Psoas muscle (tissue), 8 donors: ENCODE measurements around the gene DUSP10. TPM values are rescaled to one million over a fixed set of nuclear protein-coding genes. Genes with fewer than 3 reads are reported as not detected.

Experiments
- ATAC-seq, 4 donors: fragments of 200-7000 bp; cut with Tn5 transposase; one replicate each; pipeline ENCODE4 v1.9.1; 2020; ENCODE audit warnings: moderate library complexity in 3 of 4, mild to moderate bottlenecking in 2 of 4
- DNase-seq, 2 donors: peaks; one replicate each; pipeline ENCODE4 v3.0.0-alpha.2; 2020
- H3K27ac ChIP-seq: fragments of 200-600 bp; one replicate; pipeline ENCODE4 v1.8.0; 2022
- H3K27me3 ChIP-seq, 3 donors: fragments of 200-600 bp in 1 of 3; one replicate each; pipeline versions ENCODE4 v1.6.1 to v1.8.0; 2013 to 2022; ENCODE audit warnings: low read length in 2 of 3, mild to moderate bottlenecking in 2 of 3, moderate library complexity in 1 of 3; ENCODE audit not compliant: insufficient read depth in 3 of 3
- H3K36me3 ChIP-seq, 2 donors: fragments of 200-600 bp in 1 of 2; one replicate each; pipeline versions ENCODE4 v1.6.1 to v1.8.0; 2013 to 2022; ENCODE audit warnings: low read depth in 1 of 2, mild to moderate bottlenecking in 1 of 2, moderate library complexity in 1 of 2; ENCODE audit not compliant: insufficient read depth in 1 of 2
- H3K4me1 ChIP-seq: fragments of 200-600 bp; one replicate; pipeline ENCODE4 v1.8.0; 2022
- H3K4me3 ChIP-seq: fragments of 200-600 bp; one replicate; pipeline ENCODE4 v1.8.0; 2022; ENCODE audit warnings: mild to moderate bottlenecking
- H3K9me3 ChIP-seq: fragments of 200-600 bp; one replicate; pipeline ENCODE4 v1.8.0; 2022
- CTCF ChIP-seq: fragments of 200-600 bp; IDR thresholded peaks from one replicate; pipeline ENCODE4 v1.8.0; 2022; ENCODE audit warnings: antibody characterized with exemption
- WGBS, 3 donors: extraction: QIAGEN DNeasy Blood & Tissue Kit; methylation state at CpG; one replicate each; pipeline versions ENCODE4 v1.1.6 to v1.1.7; 2013; 5-methylcytosine and 5-hydroxymethylcytosine counted together
- intact Hi-C, 2 donors: fragments of 100-400 bp; cut with DNase I; formaldehyde crosslinking; loops; one replicate each; pipeline versions ENCODE4 v1.11.0 to v1.14.2; 2022
- polyA plus RNA-seq, 3 donors: library from polyadenylated mRNA; stranded (reverse); fragments of 200-250 nt; gene quantifications; one replicate each; pipeline ENCODE4 v1.2.3, GENCODE V29; 2013
- total RNA-seq, 4 donors: library from RNA; stranded (reverse); fragmentation: NEBNext Ultra II Directional in 2 of 4; extraction: Animal tissue kit (Norgen Biotek cat#: 25700) in 2 of 4; gene quantifications; one replicate each; pipeline versions ENCODE4 v1.2.1 to v1.2.4, GENCODE V29; 2021 to 2023
- donor health status: healthy with polysubstance abuse.
- donor health status: DM: no; HTN: no; CAD: no; lungs with moderate emphysema.
- donor health status: Bipolar disorder and iron deficiency.
- donor health status: healthy.
- donor health status: DM: yes; HTN: yes; CAD: no.
- donor health status: DM: no; HTN: no; CAD: no.
- donor health status: DM: no; HTN: no; CAD: no.
- donor health status: DM: yes; HTN: yes; CAD: no.

DUSP10 gene
- total and polyA plus RNA-seq, 7 donors: 4.7 to 15.5 (median 5.9) TPM

DNA sequence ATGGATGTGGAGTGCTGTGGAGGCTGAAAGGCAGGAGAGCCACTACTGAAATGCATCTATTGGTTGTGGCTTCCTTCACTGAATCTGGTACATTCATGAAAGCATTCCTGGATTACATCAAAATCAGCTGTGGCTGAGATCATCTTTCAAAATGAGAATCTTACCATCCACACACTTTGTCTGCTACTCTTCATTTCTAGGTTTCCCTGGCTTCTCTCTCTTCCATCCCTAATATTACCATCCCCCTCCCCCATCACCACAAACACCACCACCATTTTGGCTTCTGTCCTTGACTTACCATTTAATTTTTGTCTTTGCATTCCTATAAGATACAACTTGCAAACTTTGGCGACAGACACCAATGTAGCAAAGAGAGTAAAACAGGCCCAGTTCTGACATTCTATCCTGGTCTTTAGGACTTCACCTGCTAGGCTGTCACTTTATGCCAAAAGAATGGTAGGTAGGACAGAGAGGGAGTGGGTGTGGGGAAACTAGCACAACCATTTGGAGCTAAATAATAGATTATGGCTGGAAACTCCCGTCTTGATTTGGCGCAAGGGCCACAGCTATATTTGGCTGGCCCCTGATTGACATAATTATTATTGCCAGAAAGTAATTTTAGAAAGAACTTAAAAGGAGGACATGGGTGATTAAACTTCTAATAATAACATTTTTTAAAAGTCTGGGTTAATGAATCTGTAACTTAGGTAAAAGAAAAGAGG lies 15.1 kb upstream of the DUSP10 start:
- Histone ChIP-seq H3K36me3 (no peaks in the 10 kb centered on the region), H3K4me1 (peaks cover 15% of the 10 kb centered on the region), H3K27me3 (no peaks in the 10 kb centered on the region), H3K9me3 (no peaks in the 10 kb centered on the region), H3K4me3 (no peak overlapping the region), H3K27ac (no peak overlapping the region)
- TF ChIP-seq CTCF: no peak
- 33 to 57% (median 43%) methylated on average over 3 of the region's 3 CpGs for WGBS, 3 donors
- DNase-seq (no peak), ATAC-seq (peak in 1 of 4 donors; percentile 60)
- intact Hi-C loops: no loop called here

DNA sequence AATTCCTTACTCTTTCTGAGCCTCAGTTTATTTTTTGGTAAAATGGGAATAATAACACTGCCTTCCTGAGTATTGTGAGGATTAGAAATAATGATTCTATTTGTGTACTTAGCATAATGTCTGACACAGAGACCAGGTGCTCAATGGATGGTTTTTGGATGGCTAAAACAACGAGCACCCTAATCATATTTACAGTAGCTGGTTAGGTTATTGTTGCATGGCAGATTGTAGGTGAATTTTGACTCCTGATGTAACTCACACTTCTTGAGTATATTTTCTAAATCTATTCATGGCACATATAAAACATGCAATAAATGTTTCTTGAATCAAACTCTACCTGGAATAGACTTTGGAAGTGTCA lies 11.9 kb upstream of the DUSP10 start:
- TF ChIP-seq CTCF: no peak
- Histone ChIP-seq H3K9me3 (no peaks in the 10 kb centered on the region), H3K36me3 (no peaks in the 10 kb centered on the region), H3K27ac (no peak overlapping the region), H3K4me3 (no peak overlapping the region), H3K4me1 (peaks cover 15% of the 10 kb centered on the region), H3K27me3 (no peaks in the 10 kb centered on the region)
- ATAC-seq (no peak), DNase-seq (no peak)
- intact Hi-C loops: no loop called here
- WGBS, 3 donors: 88 to 94% (median 93%) methylated on average over 1 of the region's 1 CpG

GRCh38 chr1:221751226-221751887 lies 9.5 kb upstream of the DUSP10 start:
- no peaks in the 10 kb centered on the region for H3K36me3 ChIP-seq
- H3K27ac ChIP-seq: no peak overlapping the region
- no peak for TF ChIP-seq CTCF
- no peak overlapping the region for H3K4me3 ChIP-seq
- H3K4me1 ChIP-seq: no peaks in the 10 kb centered on the region
- DNase-seq: no peak
- no peaks in the 10 kb centered on the region for H3K27me3 ChIP-seq
- H3K9me3 ChIP-seq: no peaks in the 10 kb centered on the region
- 86 to 91% (median 89%) methylated on average over 4 of the region's 4 CpGs for WGBS, 3 donors
- intact Hi-C loops: no loop called here
- ATAC-seq: no peak

DNA sequence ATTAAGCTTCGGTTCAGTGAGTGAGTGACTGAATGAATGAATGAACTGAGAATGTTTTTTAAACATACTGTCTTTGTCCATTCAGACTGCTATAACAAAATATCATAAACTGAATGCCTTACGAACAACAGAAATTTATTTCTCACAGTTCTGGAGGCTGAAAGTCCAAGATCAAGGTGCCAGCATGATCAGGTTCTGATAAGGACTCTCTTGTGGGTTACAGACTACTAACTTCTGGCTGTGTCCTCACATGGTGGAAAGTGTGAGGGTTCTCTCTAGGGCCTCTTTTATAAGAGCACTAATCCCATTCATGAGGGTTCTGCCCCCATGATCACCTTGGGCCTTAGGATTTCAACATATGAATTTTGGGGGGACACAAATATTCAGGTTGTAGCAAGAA lies 7.1 kb upstream of the DUSP10 start:
- 95 to 98% (median 97%) methylated on average over 2 of the region's 2 CpGs for WGBS, 3 donors
- H3K36me3 ChIP-seq: no peaks in the 10 kb centered on the region
- no peak overlapping the region for H3K4me3 ChIP-seq
- H3K27me3 ChIP-seq: no peaks in the 10 kb centered on the region
- no peak for TF ChIP-seq CTCF
- no peak for ATAC-seq
- no peaks in the 10 kb centered on the region for H3K4me1 ChIP-seq
- no peak for DNase-seq
- no peaks in the 10 kb centered on the region for H3K9me3 ChIP-seq
- H3K27ac ChIP-seq: no peak overlapping the region
- intact Hi-C loops: loop anchor here (10.0 kb wide), 3 partner anchors 266 to 426 kb away; no protein-coding TSS in a partner anchor
